GM18505 (cell line): ENCODE data around the gene CD248.

Experiments used
- ATAC-seq: cut with Tn5 transposase; IDR thresholded peaks from one replicate; pipeline ENCODE4 v1.9.1; 2021; ENCODE audit not compliant: unreplicated experiment
- POLR2A ChIP-seq: IDR thresholded peaks from 4 replicates; pipeline ENCODE4 v1.6.1; 2011; ENCODE audit warnings: borderline replicate concordance; ENCODE audit not compliant: insufficient read depth, insufficient read length; ENCODE audit errors: extremely low read depth

CD248 gene

DNA sequence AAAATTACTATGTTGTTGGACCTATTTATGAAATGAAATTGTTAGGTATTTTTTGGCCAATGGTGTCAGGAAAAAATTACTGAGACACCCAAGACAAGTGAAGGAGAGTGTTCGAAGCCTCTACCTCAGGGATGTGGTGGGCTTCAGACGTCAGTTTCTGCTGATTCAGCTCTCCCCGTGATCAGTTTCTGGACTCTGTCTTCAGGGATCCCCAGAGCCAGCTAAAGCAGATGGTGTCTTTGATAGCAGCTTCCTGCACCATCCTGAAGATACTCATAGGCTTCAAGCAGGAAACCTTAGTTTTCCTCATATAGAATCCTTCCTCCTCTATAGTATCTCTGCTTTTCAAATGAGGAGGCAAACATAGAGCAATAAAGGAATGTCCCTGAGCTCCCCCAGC, 7.4 kb downstream of the CD248 start:
- ATAC-seq = no peak
- no peak for TF ChIP-seq POLR2A

GRCh38 chr11:66302656-66303055, 14.2 kb downstream of the CD248 start:
- TF ChIP-seq POLR2A = no peak
- no peak for ATAC-seq

DNA sequence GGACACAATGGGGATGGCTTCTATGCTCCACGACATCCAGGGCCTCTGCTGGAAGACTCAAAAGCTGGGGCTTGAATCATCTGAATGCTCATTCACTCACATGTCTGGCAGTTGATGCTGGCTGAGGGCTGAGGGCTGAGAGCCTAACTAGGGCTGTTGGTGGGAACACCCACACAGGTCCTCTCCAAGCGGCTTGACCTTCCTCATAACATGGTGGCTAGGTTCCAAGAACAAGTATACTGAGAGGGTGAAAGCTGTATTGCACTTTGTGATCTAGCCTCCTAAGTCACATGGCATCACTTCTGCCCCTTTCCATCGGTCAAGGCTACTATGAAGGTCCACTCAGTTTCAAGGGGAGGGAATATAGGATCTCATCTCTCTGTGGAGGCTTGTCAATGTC, 17.7 kb downstream of the CD248 start:
- no peak for TF ChIP-seq POLR2A
- ATAC-seq = no peak

DNA sequence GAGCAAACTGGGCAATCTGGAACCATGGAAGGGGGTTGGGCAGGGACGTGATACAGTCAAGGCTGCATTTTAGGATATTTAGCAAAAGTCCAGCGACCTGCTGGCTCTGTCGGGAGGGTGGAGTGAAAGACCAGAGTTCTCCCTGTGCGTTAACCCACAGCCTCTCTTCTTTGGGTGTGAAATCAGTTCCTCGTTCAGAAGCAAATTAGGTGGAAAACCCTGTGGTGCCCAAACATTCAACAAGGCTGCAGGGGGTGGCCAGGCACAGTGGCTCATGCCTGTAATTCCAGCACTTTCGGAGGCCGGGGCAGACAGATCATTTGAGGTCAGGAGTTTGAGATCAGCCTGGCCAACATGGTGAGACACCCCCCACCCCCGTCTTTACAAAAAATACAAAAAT, 19.2 kb downstream of the CD248 start:
- no peak for ATAC-seq
- no peak for TF ChIP-seq POLR2A

DNA sequence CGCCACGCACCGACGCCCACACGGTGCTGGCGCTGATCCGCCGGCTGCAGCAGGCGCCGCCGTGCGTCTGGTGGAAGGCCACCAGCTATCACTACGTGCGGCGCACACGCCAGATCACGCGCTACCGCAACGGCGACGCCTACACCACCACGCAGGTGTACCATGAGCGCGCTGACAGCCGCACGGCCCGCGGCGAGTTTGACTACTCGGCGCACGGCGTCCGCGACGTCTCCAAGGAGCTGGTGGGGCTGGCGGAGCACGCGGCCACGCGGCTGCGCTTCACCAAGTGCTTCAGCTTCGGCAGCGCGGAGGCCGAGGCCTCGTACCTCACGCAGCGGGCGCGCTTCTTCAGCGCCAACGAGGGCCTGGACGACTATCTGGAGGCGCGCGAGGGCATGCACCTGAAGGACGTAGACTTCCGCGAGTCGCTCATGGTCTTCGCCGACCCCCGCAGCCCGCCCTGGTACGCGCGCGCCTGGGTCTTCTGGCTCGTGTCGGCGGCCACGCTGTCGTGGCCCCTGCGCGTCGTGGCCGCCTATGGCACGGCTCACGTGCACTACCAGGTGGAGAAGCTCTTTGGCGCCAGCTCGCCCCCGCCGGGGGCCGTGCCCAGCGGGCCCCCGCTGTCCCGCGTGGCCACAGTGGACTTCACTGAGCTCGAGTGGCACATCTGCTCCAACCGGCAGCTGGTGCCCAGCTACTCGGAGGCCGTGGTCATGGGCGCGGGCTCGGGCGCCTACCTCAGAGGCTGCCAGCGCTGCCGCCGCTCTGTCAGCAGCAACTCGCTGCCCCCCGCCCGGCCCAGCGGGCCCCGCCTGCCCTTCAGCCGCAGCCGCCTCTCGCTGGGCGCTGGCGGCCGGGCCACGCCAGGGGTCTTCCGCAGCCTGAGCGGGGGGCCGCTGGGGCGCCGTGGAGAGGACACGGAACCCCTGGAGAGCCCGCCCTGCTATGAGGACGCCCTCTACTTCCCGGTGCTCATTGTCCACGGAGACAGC, 21.9 kb downstream of the CD248 start:
- TF ChIP-seq POLR2A = no peak
- ATAC-seq = no peak

GRCh38 chr11:66293777-66294625, 22.8 kb downstream of the CD248 start:
- no peak for TF ChIP-seq POLR2A

GRCh38 chr11:66293352-66293751, 23.5 kb downstream of the CD248 start:
- TF ChIP-seq POLR2A = no peak
- ATAC-seq = no peak

More at GRCh38 chr11:66293777-66294625, 22.8 kb downstream of the CD248 start:
- ATAC-seq = no peak

DNA sequence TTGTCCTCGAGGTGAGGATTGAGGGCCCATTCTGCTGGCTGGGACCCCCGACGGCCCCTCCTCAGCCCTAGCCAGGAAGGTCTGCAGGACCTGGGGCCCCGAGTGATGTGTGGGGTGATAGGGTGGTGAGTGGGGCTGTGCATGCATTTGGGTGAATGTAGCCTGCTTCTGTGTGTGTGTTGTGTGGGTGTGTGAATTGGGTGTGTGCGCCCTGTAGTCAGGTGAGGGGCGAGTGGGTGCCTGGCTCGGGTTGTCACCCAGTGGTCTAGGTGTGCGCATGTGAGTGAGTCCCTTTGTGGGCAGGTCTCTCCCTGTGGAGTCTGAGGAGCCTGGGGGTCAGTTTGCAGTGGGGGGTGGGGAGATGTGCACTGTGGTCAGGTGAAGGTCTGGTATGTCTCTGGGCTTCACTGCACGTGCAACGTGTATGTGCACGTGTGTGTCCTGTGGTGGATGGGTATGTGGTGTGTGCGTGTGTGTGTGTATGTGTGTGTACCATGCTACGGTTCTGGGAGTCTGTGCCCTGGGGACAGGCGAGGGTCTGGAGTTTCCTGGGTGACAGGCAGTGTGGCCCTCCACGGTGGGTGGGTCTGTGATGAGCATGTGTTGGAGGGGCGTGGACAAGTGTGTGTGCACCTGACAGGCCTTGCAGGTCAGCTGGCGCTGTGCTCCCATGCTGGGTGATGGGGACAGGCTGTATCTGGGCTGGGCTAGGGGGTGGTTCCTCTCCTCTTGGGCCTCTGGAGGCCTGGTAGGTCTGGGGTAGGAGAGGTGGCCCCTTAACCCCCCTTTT, 24.1 kb downstream of the CD248 start:
- no peak for TF ChIP-seq POLR2A
- no peak for ATAC-seq

- no peak for TF ChIP-seq POLR2A
- no peak for ATAC-seq
These were observed 24.9 kb downstream of the CD248 start, which contains the start of gene TMEM151A for GRCh38 chr11:66291706-66292542. TMEM151A (plus strand) TSS chr11:66291894; CDS start chr11:66292014, 120 bp downstream.

GRCh38 chr11:66291303-66291705, 25.5 kb downstream of the CD248 start:
- TF ChIP-seq POLR2A = no peak
- no peak for ATAC-seq

DNA sequence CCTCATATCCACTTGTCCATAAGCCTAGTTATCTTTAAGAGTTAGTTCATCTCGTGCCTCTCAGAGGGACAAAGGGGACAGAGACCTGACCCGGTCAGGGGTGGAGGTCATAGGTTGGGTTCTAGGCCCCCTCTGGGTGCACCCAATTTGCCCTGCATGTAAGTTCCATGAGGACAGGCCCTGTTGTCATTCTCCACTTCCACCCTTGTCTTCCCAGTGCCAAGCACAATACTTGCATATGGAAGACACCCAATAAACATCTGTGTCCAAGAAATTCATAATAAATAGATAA, 26.6 kb downstream of the CD248 start:
- no peak for ATAC-seq
- TF ChIP-seq POLR2A = no peak

DNA sequence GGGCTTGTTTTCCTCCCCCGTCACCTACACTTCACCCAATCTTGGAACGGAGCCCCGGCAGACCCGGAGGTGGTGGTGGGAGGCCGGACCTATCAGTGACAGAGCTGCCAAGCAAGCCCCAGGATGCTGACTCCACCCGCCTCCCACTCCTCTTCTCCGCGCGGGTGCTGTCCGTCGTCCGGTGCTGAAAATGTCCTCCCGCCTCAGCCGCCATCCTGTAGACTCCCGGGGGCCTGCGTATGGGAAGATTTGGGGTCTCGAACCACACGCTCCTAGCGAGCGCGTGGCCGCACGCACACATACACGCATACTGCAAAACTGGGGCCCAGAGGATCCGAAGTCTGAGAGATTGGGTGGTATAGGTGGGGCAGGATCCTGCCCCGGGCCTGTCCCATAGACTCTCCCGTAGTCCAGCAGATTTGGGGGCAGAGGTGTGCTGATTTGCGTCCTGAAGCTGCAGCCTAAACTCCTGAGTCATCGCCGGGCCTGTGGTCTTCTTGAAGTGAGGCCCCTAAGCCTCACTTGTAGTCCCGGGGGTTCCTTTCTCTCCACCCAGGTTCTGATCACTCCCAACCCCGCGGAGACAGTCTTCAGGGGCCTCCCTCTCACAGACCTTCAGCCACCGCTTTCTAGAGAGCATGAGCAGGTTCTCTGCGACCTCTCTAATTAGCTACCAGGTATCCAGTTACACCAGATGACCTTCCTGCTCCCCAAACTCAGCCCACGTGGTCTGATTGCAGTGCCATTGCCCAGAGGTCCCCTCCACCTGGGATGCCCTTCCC, 27.1 kb downstream of the CD248 start:
- ATAC-seq = peak; percentile 26

More for the DNA sequence above, 27.1 kb downstream of the CD248 start:
- no peak for TF ChIP-seq POLR2A
